GM23248 (cell line): Measurements from ENCODE around the gene GRIN1. TPM values are rescaled to one million over a fixed set of nuclear protein-coding genes. Genes with fewer than 3 reads are reported as not detected.

Experiments
- DNase-seq: peaks from one replicate; pipeline ENCODE4 v3.0.0-alpha.2; 2015
- H2AFZ ChIP-seq: fragments of 200-600 bp; sonication (generic); 2 replicates; pipeline ENCODE4 v1.6.1; 2016; ENCODE audit warnings: antibody characterized with exemption
- H3F3A ChIP-seq: fragments of 200-600 bp; sonication (generic); 2 replicates; pipeline ENCODE4 v1.6.1; 2016; ENCODE audit warnings: mild to moderate bottlenecking, antibody characterized with exemption, mixed run types; ENCODE audit not compliant: insufficient read depth
- H3K27ac ChIP-seq: fragments of 200-600 bp; sonication (generic); 2 replicates; pipeline ENCODE4 v1.5.1; 2016; ENCODE audit warnings: mild to moderate bottlenecking
- H3K27me3 ChIP-seq: fragments of 200-600 bp; sonication (generic); replicated peaks from 2 replicates; pipeline ENCODE4 v1.6.1; 2016; ENCODE audit warnings: mild to moderate bottlenecking; ENCODE audit not compliant: insufficient read depth
- H3K36me3 ChIP-seq: fragments of 200-600 bp; sonication (generic); 2 replicates; pipeline ENCODE4 v1.6.1; 2016; ENCODE audit warnings: low read depth, mild to moderate bottlenecking
- H3K4me1 ChIP-seq: fragments of 200-600 bp; sonication (generic); 2 replicates; pipeline ENCODE4 v1.6.1; 2016; ENCODE audit warnings: mild to moderate bottlenecking; ENCODE audit not compliant: insufficient read depth
- H3K4me2 ChIP-seq: fragments of 200-600 bp; sonication (generic); one replicate; pipeline ENCODE4 v1.6.1; 2016; ENCODE audit warnings: mild to moderate bottlenecking; ENCODE audit not compliant: unreplicated experiment
- H3K4me3 ChIP-seq: fragments of 200-600 bp; sonication (generic); 2 replicates; pipeline ENCODE4 v1.5.1; 2016; ENCODE audit warnings: mild to moderate bottlenecking
- H3K79me2 ChIP-seq: fragments of 200-600 bp; sonication (generic); 2 replicates; pipeline ENCODE4 v1.6.1; 2016; ENCODE audit warnings: mild to moderate bottlenecking; ENCODE audit not compliant: insufficient read depth
- H3K9ac ChIP-seq: fragments of 200-600 bp; sonication (generic); 2 replicates; pipeline ENCODE4 v1.6.1; 2016; ENCODE audit warnings: mild to moderate bottlenecking
- H3K9me2 ChIP-seq: fragments of 200-600 bp; sonication (generic); 2 replicates; pipeline ENCODE4 v1.6.1; 2016; ENCODE audit warnings: mixed run types, mild to moderate bottlenecking, moderate library complexity; ENCODE audit not compliant: insufficient read depth
- H3K9me3 ChIP-seq: fragments of 200-600 bp; sonication (generic); one replicate; pipeline ENCODE4 v1.6.1; 2017; ENCODE audit warnings: low read depth
- H4K20me1 ChIP-seq: fragments of 200-600 bp; sonication (generic); 2 replicates; pipeline ENCODE4 v1.6.0; 2016; ENCODE audit not compliant: insufficient read depth
- EZH2 ChIP-seq: fragments of 200-600 bp; sonication (generic); IDR thresholded peaks from 2 replicates; pipeline ENCODE4 v1.6.1; 2018; ENCODE audit warnings: antibody characterized with exemption, mild to moderate bottlenecking; ENCODE audit not compliant: insufficient read depth, poor library complexity, severe bottlenecking
- EZH2phosphoT487 ChIP-seq: fragments of 200-600 bp; sonication (generic); IDR thresholded peaks from 2 replicates; pipeline ENCODE4 v1.6.1; 2018; ENCODE audit warnings: antibody characterized with exemption, moderate library complexity, mild to moderate bottlenecking, low read depth; ENCODE audit not compliant: insufficient read depth
- WGBS, 2 experiments: methylation state at CpG; one replicate each; pipeline ENCODE4 v1.1.6; 2015 to 2017; ENCODE audit warnings: low lambda C conversion rate in 2 of 2, low coverage in 1 of 2; ENCODE audit errors: missing lambda C conversion rate in 2 of 2; 5-methylcytosine and 5-hydroxymethylcytosine counted together
- in situ Hi-C: fragments of 300-500 bp; cut with MboI; formaldehyde crosslinking; loops from 2 replicates; pipeline ENCODE4 v1.15.0; 2020
- polyA plus RNA-seq: library from polyadenylated mRNA; unstranded; fragments of >200 nt; fragmentation: Nextera tagmentation; extraction: Ambion mirVana; gene quantifications from 2 replicates; pipeline ENCODE4 v1.2.1, GENCODE V29; 2016
- total RNA-seq: library from RNA; depleted of rRNA; stranded (reverse); fragments of >200 nt; shearing (Covaris generic); gene quantifications from 2 replicates; pipeline ENCODE4 v1.2.3, GENCODE V29; 2014

GRIN1 gene
- total and polyA plus RNA-seq, 2 experiments from 2014 or later, result 0.76 TPM; not detected in 1

GRCh38 chr9:137180491-137180890 is 41.5 kb downstream of the GRIN1 start:
- Histone ChIP-seq H3K4me2 (no peak overlapping the region), H3K36me3 (no peaks in the 10 kb centered on the region; the same call in 1 of the 2 replicates)
- WGBS, 2 experiments, result 90 to 97% methylated on average over 18 to 20 of the region's 20 CpGs

GRCh38 chr9:137181680-137182079 is 42.7 kb downstream of the GRIN1 start:
- no peak for TF ChIP-seq EZH2phosphoT487
- no peak for TF ChIP-seq EZH2

More at GRCh38 chr9:137180491-137180890, 41.5 kb downstream of the GRIN1 start:
- H3K9me3 ChIP-seq, result no peaks in the 10 kb centered on the region
- H4K20me1 ChIP-seq, result no peaks in the 10 kb centered on the region
- H3K4me1 ChIP-seq, result no peaks in the 10 kb centered on the region
- no peak for DNase-seq
- in situ Hi-C loops, result no loop called here
- peaks cover 4% of the 10 kb centered on the region; the same call in 1 of the 2 replicates for H3K79me2 ChIP-seq
- no peak overlapping the region for H3K9ac ChIP-seq
- H3K4me3 ChIP-seq, result no peak overlapping the region
- TF ChIP-seq EZH2phosphoT487 (no peak), EZH2 (no peak)
- no peak overlapping the region for H2AFZ ChIP-seq
- no peak overlapping the region for H3K27ac ChIP-seq
- no peaks in the 10 kb centered on the region for H3K9me2 ChIP-seq
- no peaks in the 10 kb centered on the region for H3K27me3 ChIP-seq
- peaks cover 4% of the 10 kb centered on the region; the same call in 1 of the 2 replicates for H3F3A ChIP-seq

GRCh38 chr9:137182836-137183235 is 43.9 kb downstream of the GRIN1 start:
- Histone ChIP-seq H4K20me1 (no peaks in the 10 kb centered on the region), H3K4me3 (no peak overlapping the region), H3F3A (no peaks in the 10 kb centered on the region), H3K9ac (no peak overlapping the region), H3K27ac (no peak overlapping the region), H2AFZ (no peak overlapping the region), H3K36me3 (no peaks in the 10 kb centered on the region; the same call in 1 of the 2 replicates), H3K79me2 (peaks cover 27% of the 10 kb centered on the region), H3K9me3 (no peaks in the 10 kb centered on the region), H3K9me2 (no peaks in the 10 kb centered on the region), H3K4me2 (no peak overlapping the region), H3K4me1 (peaks cover 9% of the 10 kb centered on the region; the same call in 1 of the 2 replicates), H3K27me3 (no peaks in the 10 kb centered on the region)
- TF ChIP-seq EZH2phosphoT487 (no peak), EZH2 (no peak)
- WGBS, 2 experiments, result 88 to 90% methylated on average over 17 of the region's 17 CpGs
- no peak for DNase-seq
- in situ Hi-C loops, result no loop called here

More at GRCh38 chr9:137181680-137182079, 42.7 kb downstream of the GRIN1 start:
- Histone ChIP-seq H3K9me2 (no peaks in the 10 kb centered on the region), H3K4me1 (0 out of 2 replicates have a peak, but pooled peaks cover 2% of the 10 kb centered on the region), H3K4me3 (no peak overlapping the region), H3K9ac (no peak overlapping the region), H3K27ac (no peak overlapping the region), H3F3A (peaks cover 4% of the 10 kb centered on the region; the same call in 1 of the 2 replicates), H3K9me3 (no peaks in the 10 kb centered on the region), H3K79me2 (peaks cover 15% of the 10 kb centered on the region), H3K36me3 (no peaks in the 10 kb centered on the region; the same call in 1 of the 2 replicates), H3K27me3 (no peaks in the 10 kb centered on the region), H4K20me1 (no peaks in the 10 kb centered on the region), H3K4me2 (no peak overlapping the region), H2AFZ (no peak overlapping the region)
- 94 to 95% methylated on average over 18 to 22 of the region's 22 CpGs for WGBS, 2 experiments
- in situ Hi-C loops, result no loop called here
- DNase-seq, result no peak

- H3K36me3 ChIP-seq, result no peaks in the 10 kb centered on the region; the same call in 1 of the 2 replicates
- H3F3A ChIP-seq, result no peaks in the 10 kb centered on the region
- H3K79me2 ChIP-seq, result peaks cover 31% of the 10 kb centered on the region
- H3K27ac ChIP-seq, result no peak overlapping the region
- no peak overlapping the region for H3K9ac ChIP-seq
- no peaks in the 10 kb centered on the region for H3K27me3 ChIP-seq
- no peak overlapping the region for H3K4me2 ChIP-seq
- no peak for DNase-seq
- no peak overlapping the region for H3K4me3 ChIP-seq
- H3K9me2 ChIP-seq, result no peaks in the 10 kb centered on the region
- in situ Hi-C loops, result no loop called here
- peaks cover 9% of the 10 kb centered on the region; the same call in 1 of the 2 replicates for H3K4me1 ChIP-seq
- no peak overlapping the region for H2AFZ ChIP-seq
- TF ChIP-seq EZH2phosphoT487 (no peak), EZH2 (no peak)
- 90 to 93% methylated on average over 26 of the region's 27 CpGs for WGBS, 2 experiments
- H4K20me1 ChIP-seq, result no peaks in the 10 kb centered on the region
- no peaks in the 10 kb centered on the region for H3K9me3 ChIP-seq
These were observed 45.1 kb downstream of the GRIN1 start for GRCh38 chr9:137183980-137184595.
